Measurements from ENCODE around the gene XNDC1N.
"Not testable (repeated sequence)": the region's sequence is repeated elsewhere in the genome, so short reads cannot be mapped to it uniquely, and the experiment has no call there.

The XNDC1N gene

DNA sequence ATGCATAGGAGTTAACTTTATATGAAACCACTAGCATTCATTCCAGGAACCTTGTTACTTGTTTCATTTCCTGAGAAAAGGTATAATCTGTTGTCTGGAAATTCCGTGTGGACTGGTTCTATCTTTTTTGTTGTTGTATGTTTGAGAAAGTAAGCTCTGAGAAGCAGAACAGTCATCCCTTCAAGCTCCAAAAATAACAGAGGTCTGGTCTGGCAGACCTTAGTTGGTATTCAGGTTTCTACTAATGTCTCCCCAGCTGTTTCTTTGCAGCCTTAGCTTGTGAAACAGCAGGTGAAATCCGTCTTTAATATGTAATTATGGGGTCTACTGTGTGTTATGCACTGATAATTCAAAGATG is 2.8 kb upstream of the XNDC1N start:
- no peak for DNase-seq (ENCODE audit: low spot score)

DNA sequence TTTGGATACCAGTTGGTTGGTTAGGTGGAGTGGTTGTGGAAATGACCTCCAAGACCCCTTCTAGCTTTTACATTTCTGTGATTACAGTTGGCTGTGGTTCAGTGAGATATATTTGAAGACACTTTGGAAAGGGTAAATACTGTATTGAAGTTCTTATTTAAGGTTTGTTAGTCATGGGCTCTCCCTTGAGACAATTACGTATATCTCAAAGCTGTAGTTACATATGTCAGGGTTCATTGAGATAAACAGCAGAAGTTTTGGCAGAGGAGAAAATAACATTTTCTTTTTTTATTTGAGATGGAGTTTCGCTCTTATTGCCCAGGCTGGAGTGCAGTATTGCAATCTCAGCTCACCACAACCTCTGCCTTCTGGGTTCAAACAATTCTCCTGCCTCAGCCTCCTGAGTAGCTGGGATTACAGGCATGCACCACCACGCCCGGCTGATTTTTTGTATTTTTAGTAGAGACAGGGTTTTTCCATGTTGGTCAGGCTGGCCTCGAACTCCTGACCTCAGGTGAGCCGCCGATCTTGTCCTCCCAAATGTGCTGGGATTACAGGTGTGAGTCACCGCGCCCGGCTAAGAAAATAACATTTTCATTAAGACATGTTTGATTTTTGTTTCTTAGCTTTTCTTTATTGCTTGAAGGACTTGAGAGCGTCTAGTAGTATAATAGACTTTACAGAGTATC is 2.3 kb upstream of the XNDC1N start:
- DNase-seq (ENCODE audit: low spot score): no peak

GRCh38 chr11:71929491-71929890 is 1.1 kb upstream of the XNDC1N start:
- no peak for DNase-seq (ENCODE audit: low spot score)

GRCh38 chr11:71928737-71929443 is 496 bp upstream of the XNDC1N start, which contains the start of gene RNF121:
Gene RNF121 (plus strand): TSS chr11:71929046. CDS start chr11:71929062, 16 bp downstream.
- peak; percentile 96 for DNase-seq (ENCODE audit: low spot score)

- no peak for DNase-seq (ENCODE audit: low spot score)
Measured at GRCh38 chr11:71917646-71918140, 10.7 kb downstream of the XNDC1N start.

- no peak for DNase-seq (ENCODE audit: low spot score)
Measured at GRCh38 chr11:71914617-71915189, 13.7 kb downstream of the XNDC1N start.

DNA sequence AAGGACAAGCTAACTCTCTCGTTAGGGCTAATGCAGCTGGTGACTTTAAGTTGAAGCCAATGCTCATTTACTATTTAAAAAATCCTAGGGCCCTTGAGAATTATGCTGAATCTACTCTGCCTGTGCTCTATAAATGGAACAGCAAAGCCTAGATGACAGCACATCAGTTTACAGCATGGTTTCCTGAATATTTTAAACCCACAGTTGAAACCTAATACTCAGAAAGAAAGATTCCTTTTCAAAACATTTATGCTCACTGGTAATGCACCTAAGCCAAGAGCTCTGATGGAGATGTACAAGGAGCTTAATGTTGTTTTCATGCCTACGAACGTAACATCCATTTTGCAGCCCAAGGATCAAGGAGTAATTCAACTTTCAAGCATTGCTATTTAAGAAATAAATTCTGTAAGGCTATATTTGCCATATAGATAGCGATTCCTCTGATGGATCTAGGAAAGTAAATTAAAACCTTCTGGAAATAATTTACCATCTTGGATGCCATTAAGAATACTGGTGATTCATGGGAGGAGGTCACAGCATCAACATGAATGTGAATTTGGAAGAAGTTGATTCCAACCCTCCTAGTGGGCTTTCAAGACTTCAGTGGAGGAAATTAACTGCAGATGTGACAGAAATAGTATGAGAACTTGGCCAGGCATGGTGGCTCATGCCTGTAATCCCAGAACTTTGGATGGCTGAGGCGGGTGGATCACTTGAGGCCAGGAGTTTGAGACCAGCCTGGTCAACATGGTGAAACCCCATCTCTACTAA is 14.5 kb downstream of the XNDC1N start:
- no peak for DNase-seq (ENCODE audit: low spot score)

DNA sequence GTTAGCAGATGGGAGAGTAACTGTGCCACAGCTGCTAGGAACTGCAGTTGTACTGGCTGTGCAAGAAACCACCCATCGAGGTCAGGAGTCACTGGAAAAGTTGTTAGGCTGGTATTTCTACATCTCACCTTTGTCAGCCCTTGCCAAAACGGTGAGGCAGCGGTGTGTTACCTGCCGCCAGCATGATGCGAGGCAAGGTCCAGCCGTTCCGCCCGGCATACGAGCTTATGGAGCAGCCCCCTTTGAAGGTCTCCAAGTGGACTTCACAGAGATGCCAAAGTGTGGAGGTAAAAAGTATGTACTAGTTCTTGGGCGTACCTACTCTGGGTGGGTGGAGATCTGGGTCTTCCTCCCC is 16.4 kb downstream of the XNDC1N start:
- DNase-seq (ENCODE audit: low spot score): not testable (repeated sequence)

- not testable (repeated sequence) for DNase-seq (ENCODE audit: low spot score)
Measured at GRCh38 chr11:71911321-71911985, 16.9 kb downstream of the XNDC1N start.

- not testable (repeated sequence) for DNase-seq (ENCODE audit: low spot score)
Measured at GRCh38 chr11:71910775-71911174, 17.6 kb downstream of the XNDC1N start.

DNA sequence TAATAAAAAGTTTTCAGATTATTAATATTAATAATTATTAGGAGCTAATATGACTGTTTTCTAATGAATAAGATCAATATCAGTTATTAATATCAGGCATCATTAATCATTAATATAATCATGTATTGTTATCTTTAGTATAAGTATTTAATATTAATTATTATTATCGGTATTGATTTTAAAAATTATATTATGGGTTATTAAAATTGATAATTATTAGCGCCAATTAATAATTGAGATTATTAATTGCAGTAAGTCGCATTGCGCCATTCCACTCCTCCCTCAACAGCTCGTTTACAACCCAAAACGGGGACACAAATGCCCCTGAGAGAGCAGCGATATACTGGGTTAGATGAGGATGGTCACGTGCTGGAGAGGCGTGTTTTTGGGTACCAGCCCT is 20.2 kb downstream of the XNDC1N start:
- no peak for DNase-seq (ENCODE audit: low spot score)

- DNase-seq (ENCODE audit: low spot score): not testable (repeated sequence)
Measured at GRCh38 chr11:71901137-71901536, 27.3 kb downstream of the XNDC1N start.

- DNase-seq (ENCODE audit: low spot score): no peak
Measured at GRCh38 chr11:71895961-71896360, 32.4 kb downstream of the XNDC1N start.

GRCh38 chr11:71889181-71889872 is 39.1 kb downstream of the XNDC1N start:
- not testable (repeated sequence) for DNase-seq (ENCODE audit: low spot score)

GRCh38 chr11:71888335-71889010 is 39.9 kb downstream of the XNDC1N start:
- not testable (repeated sequence) for DNase-seq (ENCODE audit: low spot score)

- not testable (repeated sequence) for DNase-seq (ENCODE audit: low spot score)
Measured at GRCh38 chr11:71885806-71886205, 42.6 kb downstream of the XNDC1N start.

Measured in RKO (cell line).